Psoas muscle (tissue), 8 donors: Measurements from ENCODE around the gene MRPS12. TPM values are rescaled to one million over a fixed set of nuclear protein-coding genes. Genes with fewer than 3 reads are reported as not detected.

Source experiments
- ATAC-seq, 4 donors: fragments of 200-7000 bp; cut with Tn5 transposase; one replicate each; pipeline ENCODE4 v1.9.1; 2020; ENCODE audit warnings: moderate library complexity in 3 of 4, mild to moderate bottlenecking in 2 of 4
- DNase-seq, 2 donors: peaks; one replicate each; pipeline ENCODE4 v3.0.0-alpha.2; 2020
- H3K27ac ChIP-seq: fragments of 200-600 bp; one replicate; pipeline ENCODE4 v1.8.0; 2022
- H3K27me3 ChIP-seq, 3 donors: fragments of 200-600 bp in 1 of 3; one replicate each; pipeline versions ENCODE4 v1.6.1 to v1.8.0; 2013 to 2022; ENCODE audit warnings: low read length in 2 of 3, mild to moderate bottlenecking in 2 of 3, moderate library complexity in 1 of 3; ENCODE audit not compliant: insufficient read depth in 3 of 3
- H3K36me3 ChIP-seq, 2 donors: fragments of 200-600 bp in 1 of 2; one replicate each; pipeline versions ENCODE4 v1.6.1 to v1.8.0; 2013 to 2022; ENCODE audit warnings: low read depth in 1 of 2, mild to moderate bottlenecking in 1 of 2, moderate library complexity in 1 of 2; ENCODE audit not compliant: insufficient read depth in 1 of 2
- H3K4me1 ChIP-seq: fragments of 200-600 bp; one replicate; pipeline ENCODE4 v1.8.0; 2022
- H3K4me3 ChIP-seq: fragments of 200-600 bp; one replicate; pipeline ENCODE4 v1.8.0; 2022; ENCODE audit warnings: mild to moderate bottlenecking
- H3K9me3 ChIP-seq: fragments of 200-600 bp; one replicate; pipeline ENCODE4 v1.8.0; 2022
- CTCF ChIP-seq: fragments of 200-600 bp; IDR thresholded peaks from one replicate; pipeline ENCODE4 v1.8.0; 2022; ENCODE audit warnings: antibody characterized with exemption
- WGBS, 3 donors: extraction: QIAGEN DNeasy Blood & Tissue Kit; methylation state at CpG; one replicate each; pipeline versions ENCODE4 v1.1.6 to v1.1.7; 2013; 5-methylcytosine and 5-hydroxymethylcytosine counted together
- intact Hi-C, 2 donors: fragments of 100-400 bp; cut with DNase I; formaldehyde crosslinking; loops; one replicate each; pipeline versions ENCODE4 v1.11.0 to v1.14.2; 2022
- polyA plus RNA-seq, 3 donors: library from polyadenylated mRNA; stranded (reverse); fragments of 200-250 nt; gene quantifications; one replicate each; pipeline ENCODE4 v1.2.3, GENCODE V29; 2013
- total RNA-seq, 4 donors: library from RNA; stranded (reverse); fragmentation: NEBNext Ultra II Directional in 2 of 4; extraction: Animal tissue kit (Norgen Biotek cat#: 25700) in 2 of 4; gene quantifications; one replicate each; pipeline versions ENCODE4 v1.2.1 to v1.2.4, GENCODE V29; 2021 to 2023
- donor health status: healthy with polysubstance abuse.
- donor health status: DM: no; HTN: no; CAD: no; lungs with moderate emphysema.
- donor health status: Bipolar disorder and iron deficiency.
- donor health status: healthy.
- donor health status: DM: yes; HTN: yes; CAD: no.
- donor health status: DM: no; HTN: no; CAD: no.
- donor health status: DM: no; HTN: no; CAD: no.
- donor health status: DM: yes; HTN: yes; CAD: no.

The MRPS12 gene
- total and polyA plus RNA-seq, 7 donors, result 33.8 to 175 (median 70.5) TPM

GRCh38 chr19:38901683-38902082, 29.1 kb upstream of the MRPS12 start:
- ATAC-seq, result no peak
- no peaks in the 10 kb centered on the region for H3K27me3 ChIP-seq
- TF ChIP-seq CTCF, result no peak
- intact Hi-C loops, result no loop called here
- peaks cover 26% of the 10 kb centered on the region for H3K4me1 ChIP-seq
- peaks cover 0 to 34% of the 10 kb centered on the region in 2 donors for H3K36me3 ChIP-seq
- H3K9me3 ChIP-seq, result no peaks in the 10 kb centered on the region
- 95 to 100% (median 98%) methylated on average over 1 of the region's 1 CpG for WGBS, 3 donors
- no peak for DNase-seq
- no peak overlapping the region for H3K27ac ChIP-seq
- no peak overlapping the region for H3K4me3 ChIP-seq

DNA sequence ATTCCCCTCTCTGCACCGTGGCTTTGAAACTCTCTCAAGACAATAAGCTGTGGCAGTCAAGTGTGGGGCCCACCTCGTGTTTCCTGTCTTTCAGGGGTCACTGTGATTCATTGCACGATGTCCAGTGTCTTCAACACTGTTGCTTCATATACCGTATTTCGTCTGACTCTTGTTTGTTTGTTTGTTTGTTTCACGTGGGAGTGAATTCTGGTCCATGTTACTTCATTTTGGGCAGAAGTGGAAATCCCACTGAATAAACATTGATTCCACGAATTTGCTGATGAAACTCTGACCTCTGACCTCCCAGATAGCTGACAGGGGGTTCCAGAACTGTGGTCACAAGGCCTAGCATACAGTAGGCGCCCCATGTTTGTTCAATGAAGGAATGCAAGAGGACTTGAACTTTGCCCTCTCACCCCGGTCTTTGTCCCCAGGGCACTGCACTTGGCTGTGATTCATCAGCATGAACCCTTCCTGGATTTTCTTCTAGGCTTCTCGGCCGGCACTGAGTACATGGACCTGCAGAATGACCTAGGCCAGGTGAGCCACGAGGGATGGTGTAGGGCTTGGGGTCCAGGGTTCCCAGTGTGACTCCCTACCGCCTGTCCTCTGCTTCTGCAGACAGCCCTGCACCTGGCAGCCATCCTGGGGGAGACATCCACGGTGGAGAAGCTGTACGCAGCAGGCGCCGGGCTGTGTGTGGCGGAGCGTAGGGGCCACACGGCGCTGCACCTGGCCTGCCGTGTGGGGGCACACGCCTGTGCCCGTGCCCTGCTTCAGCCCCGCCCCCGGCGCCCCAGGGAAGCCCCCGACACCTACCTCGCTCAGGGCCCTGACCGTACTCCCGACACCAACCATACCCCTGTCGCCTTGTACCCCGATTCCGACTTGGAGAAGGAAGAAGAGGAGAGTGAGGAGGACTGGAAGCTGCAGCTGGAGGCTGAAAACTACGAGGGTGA, 25.9 kb upstream of the MRPS12 start:
- 87 to 91% (median 87%) methylated on average over 34 to 35 of the region's 35 CpGs for WGBS, 3 donors
- no peak for ATAC-seq
- intact Hi-C loops, result no loop called here

DNA sequence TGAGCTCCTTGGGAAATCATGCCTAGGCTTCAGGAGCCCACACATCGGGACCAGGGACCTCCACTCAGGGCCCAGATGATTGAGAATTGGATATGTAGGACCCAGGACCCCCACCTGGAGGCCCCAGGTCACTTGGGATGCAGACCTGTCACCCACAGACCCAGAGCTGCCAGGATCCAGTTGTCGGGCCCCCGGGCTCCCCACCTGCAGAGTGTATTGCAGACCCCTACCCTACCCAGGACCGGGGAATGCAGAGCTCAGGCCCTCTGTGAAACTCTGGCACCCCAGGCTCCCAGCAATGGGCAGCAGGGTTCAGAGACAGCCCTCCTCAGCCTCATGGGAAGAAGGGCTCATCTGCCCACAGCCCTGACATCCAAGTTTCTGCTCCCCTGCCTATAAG, 25.1 kb upstream of the MRPS12 start:
- H3K9me3 ChIP-seq, result no peaks in the 10 kb centered on the region
- peaks cover 6% of the 10 kb centered on the region for H3K4me1 ChIP-seq
- intact Hi-C loops, result no loop called here
- peaks cover 0 to 60% of the 10 kb centered on the region in 2 donors for H3K36me3 ChIP-seq
- 89 to 98% (median 96%) methylated on average over 4 of the region's 4 CpGs for WGBS, 3 donors
- H3K27ac ChIP-seq, result no peak overlapping the region
- ATAC-seq (no peak), DNase-seq (no peak)
- no peak for TF ChIP-seq CTCF
- H3K27me3 ChIP-seq, result no peaks in the 10 kb centered on the region
- no peak overlapping the region for H3K4me3 ChIP-seq

More for the DNA sequence above, 25.9 kb upstream of the MRPS12 start:
- Histone ChIP-seq H3K4me1 (peaks cover 10% of the 10 kb centered on the region), H3K27me3 (no peaks in the 10 kb centered on the region), H3K27ac (no peak overlapping the region), H3K4me3 (no peak overlapping the region), H3K9me3 (no peaks in the 10 kb centered on the region), H3K36me3 (peaks cover 0 to 60% of the 10 kb centered on the region in 2 donors)
- DNase-seq, result no peak
- no peak for TF ChIP-seq CTCF

GRCh38 chr19:38907227-38907626, 23.5 kb upstream of the MRPS12 start:
- intact Hi-C loops, result no loop called here

More at GRCh38 chr19:38907227-38907626, 23.5 kb upstream of the MRPS12 start:
- H3K4me3 ChIP-seq, result no peak overlapping the region
- no peak for DNase-seq
- no peaks in the 10 kb centered on the region for H3K4me1 ChIP-seq
- WGBS, 3 donors, result 93 to 95% (median 94%) methylated on average over 29 of the region's 29 CpGs
- ATAC-seq, result no peak
- TF ChIP-seq CTCF, result no peak
- no peaks in the 10 kb centered on the region for H3K27me3 ChIP-seq
- H3K27ac ChIP-seq, result no peak overlapping the region
- no peaks in the 10 kb centered on the region for H3K9me3 ChIP-seq
- peaks cover 0 to 60% of the 10 kb centered on the region in 2 donors for H3K36me3 ChIP-seq
